Psoas muscle (tissue), 8 donors: ENCODE measurements around the gene PTGES3L. TPM values are rescaled to one million over a fixed set of nuclear protein-coding genes. Genes with fewer than 3 reads are reported as not detected.
"Not testable (repeated sequence)": the region's sequence is repeated elsewhere in the genome, so short reads cannot be mapped to it uniquely, and the experiment has no call there.

Source experiments
- ATAC-seq, 4 donors: fragments of 200-7000 bp; cut with Tn5 transposase; one replicate each; pipeline ENCODE4 v1.9.1; 2020; ENCODE audit warnings: moderate library complexity in 3 of 4, mild to moderate bottlenecking in 2 of 4
- DNase-seq, 2 donors: peaks; one replicate each; pipeline ENCODE4 v3.0.0-alpha.2; 2020
- H3K27ac ChIP-seq: fragments of 200-600 bp; one replicate; pipeline ENCODE4 v1.8.0; 2022
- H3K27me3 ChIP-seq, 3 donors: fragments of 200-600 bp in 1 of 3; one replicate each; pipeline versions ENCODE4 v1.6.1 to v1.8.0; 2013 to 2022; ENCODE audit warnings: low read length in 2 of 3, mild to moderate bottlenecking in 2 of 3, moderate library complexity in 1 of 3; ENCODE audit not compliant: insufficient read depth in 3 of 3
- H3K36me3 ChIP-seq, 2 donors: fragments of 200-600 bp in 1 of 2; one replicate each; pipeline versions ENCODE4 v1.6.1 to v1.8.0; 2013 to 2022; ENCODE audit warnings: low read depth in 1 of 2, mild to moderate bottlenecking in 1 of 2, moderate library complexity in 1 of 2; ENCODE audit not compliant: insufficient read depth in 1 of 2
- H3K4me1 ChIP-seq: fragments of 200-600 bp; one replicate; pipeline ENCODE4 v1.8.0; 2022
- H3K4me3 ChIP-seq: fragments of 200-600 bp; one replicate; pipeline ENCODE4 v1.8.0; 2022; ENCODE audit warnings: mild to moderate bottlenecking
- H3K9me3 ChIP-seq: fragments of 200-600 bp; one replicate; pipeline ENCODE4 v1.8.0; 2022
- CTCF ChIP-seq: fragments of 200-600 bp; IDR thresholded peaks from one replicate; pipeline ENCODE4 v1.8.0; 2022; ENCODE audit warnings: antibody characterized with exemption
- WGBS, 3 donors: extraction: QIAGEN DNeasy Blood & Tissue Kit; methylation state at CpG; one replicate each; pipeline versions ENCODE4 v1.1.6 to v1.1.7; 2013; 5-methylcytosine and 5-hydroxymethylcytosine counted together
- intact Hi-C, 2 donors: fragments of 100-400 bp; cut with DNase I; formaldehyde crosslinking; loops; one replicate each; pipeline versions ENCODE4 v1.11.0 to v1.14.2; 2022
- polyA plus RNA-seq, 3 donors: library from polyadenylated mRNA; stranded (reverse); fragments of 200-250 nt; gene quantifications; one replicate each; pipeline ENCODE4 v1.2.3, GENCODE V29; 2013
- total RNA-seq, 4 donors: library from RNA; stranded (reverse); fragmentation: NEBNext Ultra II Directional in 2 of 4; extraction: Animal tissue kit (Norgen Biotek cat#: 25700) in 2 of 4; gene quantifications; one replicate each; pipeline versions ENCODE4 v1.2.1 to v1.2.4, GENCODE V29; 2021 to 2023
- donor health status: healthy with polysubstance abuse.
- donor health status: DM: no; HTN: no; CAD: no; lungs with moderate emphysema.
- donor health status: Bipolar disorder and iron deficiency.
- donor health status: healthy.
- donor health status: DM: yes; HTN: yes; CAD: no.
- donor health status: DM: no; HTN: no; CAD: no.
- donor health status: DM: no; HTN: no; CAD: no.
- donor health status: DM: yes; HTN: yes; CAD: no.

PTGES3L gene
- total and polyA plus RNA-seq, 7 donors, result 43.7 to 66.0 (median 48.7) TPM

- intact Hi-C loops, result loop anchor here in 1 of 2 donors (1.0 kb wide), 1 partner anchor 17 kb away; the partner anchor contains the start of gene RPL27
- Histone ChIP-seq H3K27ac (peak overlapping the region; percentile 96), H3K4me3 (peak overlapping the region; percentile 93), H3K27me3 (no peaks in the 10 kb centered on the region), H3K36me3 (peaks cover 0 to 25% of the 10 kb centered on the region in 2 donors), H3K9me3 (no peaks in the 10 kb centered on the region), H3K4me1 (peaks cover 25% of the 10 kb centered on the region)
- 0 to 1% (median 0%) methylated on average over 61 to 67 of the region's 67 CpGs for WGBS, 3 donors
- peak; percentile 18 for TF ChIP-seq CTCF
- peak; percentile 48 to 72 (median 62) for ATAC-seq
- peak; percentile 39 to 69 for DNase-seq
These were observed 1.0 kb upstream of the PTGES3L start for GRCh38 chr17:42980766-42981397.

DNA sequence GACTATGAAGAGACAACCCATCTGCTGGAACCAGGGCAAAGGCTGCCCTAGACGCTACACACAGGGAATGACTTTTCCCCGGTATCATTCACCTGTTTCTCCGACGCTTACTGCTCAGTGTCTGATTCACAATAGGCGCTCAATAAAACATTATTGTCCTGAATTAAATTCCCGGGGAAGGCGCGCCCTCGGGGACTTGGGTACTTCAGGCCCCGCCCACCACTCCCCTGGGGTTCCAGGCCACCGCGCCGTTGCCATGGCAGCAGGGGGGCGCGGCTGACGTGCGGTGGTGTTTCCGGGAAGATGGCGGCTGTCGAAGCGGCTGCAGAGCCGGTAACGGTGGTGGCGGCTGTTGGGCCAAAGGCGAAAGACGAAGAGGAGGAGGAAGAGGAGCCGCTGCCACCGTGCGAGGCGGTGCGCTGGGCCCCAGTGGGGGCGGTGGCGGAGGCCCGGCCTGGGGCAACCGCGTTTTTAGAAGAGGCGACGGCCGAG is 440 bp upstream of the PTGES3L start, which contains the start of gene RUNDC1:
Gene RUNDC1, plus strand, starts transcription at position 292 of the 492 bp plus-strand sequence. Its CDS starts 12 bp downstream, at position 304.
- WGBS, 3 donors, result 0 to 1% (median 0%) methylated on average over 28 to 39 of the region's 39 CpGs
- no peak for TF ChIP-seq CTCF
- Histone ChIP-seq H3K4me1 (peaks cover 28% of the 10 kb centered on the region), H3K27ac (peak within 1 kb of the TSS; percentile 96), H3K4me3 (peak within 1 kb of the TSS; percentile 93), H3K27me3 (no peaks in the 10 kb centered on the region), H3K9me3 (no peaks in the 10 kb centered on the region), H3K36me3 (peaks cover 0 to 19% of the 10 kb centered on the region in 2 donors)
- intact Hi-C loops, result no loop called here
- ATAC-seq, result peak; percentile 81 to 88 (median 86)
- DNase-seq, result peak; percentile 93 to 95

DNA sequence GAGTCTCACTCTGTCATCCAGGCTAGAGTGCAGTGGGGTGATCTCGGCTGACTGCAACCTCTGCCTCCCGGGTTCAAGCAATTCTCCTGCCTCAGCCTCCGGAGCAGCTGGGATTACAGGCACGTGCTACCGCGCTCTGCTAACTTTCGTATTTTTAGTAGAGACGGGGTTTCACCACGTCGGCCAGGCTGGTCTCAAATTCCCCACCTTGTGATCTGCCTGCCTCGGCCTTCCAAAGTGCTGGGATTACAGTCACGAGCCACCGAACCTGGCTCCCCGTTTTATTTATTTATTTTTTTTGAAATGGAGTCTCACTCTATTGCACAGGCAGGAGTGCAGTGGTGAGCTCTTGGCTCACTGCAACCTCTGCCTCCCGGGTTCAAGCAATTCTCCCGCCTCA is 4.2 kb downstream of the PTGES3L start:
- Histone ChIP-seq H3K4me1 (peaks cover 20% of the 10 kb centered on the region), H3K27ac (peak overlapping the region; percentile 75)
- H3K36me3 ChIP-seq, H3K27me3 ChIP-seq, intact Hi-C loops, H3K9me3 ChIP-seq, H3K4me3 ChIP-seq: not testable (repeated sequence)
- WGBS, 3 donors, result 29 to 41% (median 35%) methylated on average over 16 of the region's 16 CpGs
- DNase-seq (peak in 1 of 2 donors; percentile 65), ATAC-seq (peak in 3 of 4 donors; percentile 8 to 45 (median 8))

GRCh38 chr17:42975265-42975664 is 4.6 kb downstream of the PTGES3L start:
- H3K27ac ChIP-seq, result peak overlapping the region; percentile 75
- 6 to 27% (median 14%) methylated on average over 2 of the region's 2 CpGs for WGBS, 3 donors
- no peak overlapping the region for H3K4me3 ChIP-seq

DNA sequence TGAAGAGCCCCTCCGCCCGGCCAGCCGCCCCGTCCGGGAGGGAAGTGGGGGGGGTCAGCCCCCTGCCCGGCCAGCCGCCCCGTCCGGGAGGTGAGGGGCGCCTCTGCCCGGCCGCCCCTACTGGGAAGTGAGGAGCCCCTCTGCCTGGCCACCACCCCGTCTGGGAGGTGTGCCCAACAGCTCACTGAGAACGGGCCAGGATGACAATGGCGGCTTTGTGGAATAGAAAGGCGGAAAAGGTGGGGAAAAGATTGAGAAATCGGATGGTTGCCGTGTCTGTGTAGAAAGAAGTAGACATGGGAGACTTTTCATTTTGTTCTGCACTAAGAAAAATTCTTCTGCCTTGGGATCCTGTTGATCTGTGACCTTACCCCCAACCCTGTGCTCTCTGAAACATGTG is 6.6 kb downstream of the PTGES3L start:
- H3K4me3 ChIP-seq, DNase-seq, H3K4me1 ChIP-seq, H3K27ac ChIP-seq, H3K36me3 ChIP-seq, ATAC-seq, H3K9me3 ChIP-seq, H3K27me3 ChIP-seq, intact Hi-C loops: not testable (repeated sequence)
- 64 to 73% (median 71%) methylated on average over 5 to 11 of the region's 18 CpGs for WGBS, 3 donors

More at GRCh38 chr17:42975265-42975664, 4.6 kb downstream of the PTGES3L start:
- no peaks in the 10 kb centered on the region for H3K27me3 ChIP-seq
- H3K36me3 ChIP-seq, result no peaks in the 10 kb centered on the region
- no peaks in the 10 kb centered on the region for H3K9me3 ChIP-seq
- peaks cover 20% of the 10 kb centered on the region for H3K4me1 ChIP-seq
- no peak for TF ChIP-seq CTCF
- no peak for DNase-seq
- ATAC-seq, result no peak
- intact Hi-C loops, result no loop called here
